K562 (cell line): ENCODE data around the gene SRRD. TPM values are rescaled to one million over a fixed set of nuclear protein-coding genes. Genes with fewer than 3 reads are reported as not detected.

Source experiments
- ARID3A ChIP-seq: IDR thresholded peaks from 2 replicates; pipeline ENCODE4 v1.6.1; 2012; ENCODE audit warnings: low read depth, low read length, improper control_type of control experiment, borderline replicate concordance
- MNT ChIP-seq, 2 experiments: fragments of 450-650 bp; conservative IDR thresholded peaks; 2 replicates each; pipeline ENCODE4 v1.6.1; 2017; ENCODE audit warnings: mild to moderate bottlenecking in 2 of 2, moderate library complexity in 2 of 2
- NFRKB ChIP-seq: fragments of 450-650 bp; IDR thresholded peaks from 2 replicates; pipeline ENCODE4 v1.6.1; 2016; ENCODE audit warnings: low read depth
- SMARCA4 ChIP-seq: fragments of 450-650 bp; IDR thresholded peaks from 2 replicates; pipeline ENCODE4 v1.6.1; 2016
- TCF3 ChIP-seq: sonication (generic); formaldehyde crosslinking; IDR thresholded peaks from 2 replicates; pipeline ENCODE4 v1.4.0; 2020; ENCODE audit warnings: mild to moderate bottlenecking, missing genetic modification reagents
- ZNF316 ChIP-seq: fragments of 450-650 bp; IDR thresholded peaks from 2 replicates; pipeline ENCODE4 v1.6.1; 2016
- polyA plus RNA-seq, 8 experiments: library from polyadenylated mRNA; depleted of rRNA in 4 of 8; stranded (reverse) in 5 of 8; unstranded in 3 of 8; fragments of >200 nt; fragmentation: Nextera tagmentation in 2 of 8; fragmentation: Illumina TruSeq in 1 of 8; extraction: Ambion mirVana in 2 of 8; extraction: Trizol in 1 of 8; gene quantifications; 2 replicates each; pipeline versions ENCODE4 v1.2.1 to v1.2.3, GENCODE V29; 2011 to 2014; ENCODE audit warnings: inconsistent platforms in 1 of 8, missing spikeins in 1 of 8
- total RNA-seq, 7 experiments: library from RNA; depleted of rRNA in 6 of 7; stranded (reverse); fragments of >200 nt in 6 of 7; fragmentation: Illumina TruSeq in 2 of 7; extraction: Trizol in 2 of 7; gene quantifications; 2 replicates each; pipeline versions ENCODE4 v1.2.1 to v1.2.3, GENCODE V29; 2011 to 2021; ENCODE audit warnings: low replicate concordance in 1 of 7

Gene SRRD
- total and polyA plus RNA-seq, 9 of the 15 experiments (the other 6 are each of a cell fraction or from before 2014, with no cell fraction given) = 4.9 to 59.4 (median 34.4) TPM

GRCh38 chr22:26479043-26479791 lies 4.5 kb upstream of the SRRD start (continued):
- 0 out of 2 replicates have a peak, but pooled peaks have one; percentile 49 for TF ChIP-seq TCF3
- TF ChIP-seq SMARCA4 = 0 out of 2 replicates have a peak, but pooled peaks have one; percentile 9
- TF ChIP-seq ZNF316 = peak; percentile 26; the same call in 1 of the 2 replicates
- TF ChIP-seq MNT (conservative IDR thresholded peaks at IDR 0.05) = peak in 1 of 2 experiments; percentile 61; a peak in 2 of 4 replicates
- TF ChIP-seq ARID3A = no peak
- TF ChIP-seq NFRKB = 0 out of 2 replicates have a peak, but pooled peaks have one; percentile 20
